ENCODE measurements around the gene SNX10.
A peak's percentile ranks its signal among the peaks of the same experiment; 100 is the strongest.

SNX10 gene

DNA sequence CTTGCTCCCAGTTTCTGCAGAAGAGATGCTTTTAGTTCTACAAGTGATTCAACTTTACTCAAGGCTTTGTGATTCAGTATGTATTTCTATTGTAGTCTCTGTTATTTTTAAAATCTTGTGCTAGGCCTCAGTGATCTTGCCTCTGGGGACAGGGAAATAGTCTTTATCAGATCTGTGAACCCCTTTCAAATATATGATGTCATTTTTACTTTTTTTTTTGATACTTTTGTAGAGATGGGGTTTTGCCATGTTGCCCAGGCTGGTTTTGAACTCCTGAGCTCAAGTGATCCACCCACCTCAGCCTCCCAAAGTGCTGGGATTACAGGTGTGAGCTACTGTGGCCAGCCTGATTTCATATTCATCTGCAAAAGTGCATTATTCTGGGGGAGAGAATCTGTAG lies 3.4 kb downstream of the SNX10 start:
- no peak overlapping the region for H3K27ac ChIP-seq

DNA sequence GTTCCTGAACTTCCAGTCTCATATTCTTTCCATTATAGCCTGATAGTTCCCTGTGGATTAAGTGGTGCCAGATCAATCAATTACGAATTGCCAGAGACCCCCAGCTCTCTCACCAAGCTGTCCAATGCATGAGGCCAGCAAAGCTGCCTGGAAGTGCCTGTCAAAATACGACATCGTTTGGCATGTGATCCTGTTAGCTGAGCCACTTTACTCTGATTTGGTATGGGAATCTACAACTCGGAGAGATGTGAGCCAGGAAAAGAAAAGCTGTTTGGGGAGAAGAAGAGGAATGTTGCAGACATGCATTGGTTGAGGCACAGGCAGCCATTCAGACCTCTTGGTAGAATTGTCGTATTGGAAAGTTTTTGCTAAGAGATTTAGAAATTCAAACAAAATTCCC lies 3.9 kb downstream of the SNX10 start:
- no peak for DNase-seq (ENCODE audit: low read depth, low spot score)
- no peak overlapping the region for H3K27ac ChIP-seq

More for the DNA sequence above, 3.4 kb downstream of the SNX10 start:
- no peak for DNase-seq (ENCODE audit: low read depth, low spot score)

DNA sequence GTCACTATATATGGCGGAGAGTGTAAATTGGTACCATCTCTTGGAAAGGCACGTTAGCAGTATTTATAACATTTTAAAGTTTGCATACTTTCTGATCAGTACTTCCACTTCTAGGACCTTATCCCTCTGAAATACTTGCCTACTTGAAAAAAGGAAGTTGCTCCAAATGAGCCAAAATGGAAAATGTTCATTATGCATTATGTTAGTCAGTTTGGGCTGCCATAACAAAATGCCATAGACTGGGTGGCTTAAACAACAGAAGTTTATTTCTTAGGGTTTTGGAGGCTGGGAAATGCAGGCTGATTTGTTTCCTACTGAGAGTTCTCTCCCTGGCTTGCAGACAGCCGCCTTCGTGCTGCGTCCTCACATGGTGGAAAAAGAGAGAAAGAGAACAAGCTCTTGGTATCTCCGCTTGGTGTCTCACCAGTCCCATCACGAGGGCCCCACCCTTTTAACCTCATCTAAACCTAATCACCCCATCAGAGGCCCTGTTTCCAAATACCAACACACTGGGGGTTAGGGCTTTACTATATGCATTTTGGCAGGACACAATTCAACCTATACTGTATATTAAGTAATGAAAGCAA lies 6.9 kb downstream of the SNX10 start:
- no peak for DNase-seq (ENCODE audit: low read depth, low spot score)
- H3K27ac ChIP-seq: no peak overlapping the region

DNA sequence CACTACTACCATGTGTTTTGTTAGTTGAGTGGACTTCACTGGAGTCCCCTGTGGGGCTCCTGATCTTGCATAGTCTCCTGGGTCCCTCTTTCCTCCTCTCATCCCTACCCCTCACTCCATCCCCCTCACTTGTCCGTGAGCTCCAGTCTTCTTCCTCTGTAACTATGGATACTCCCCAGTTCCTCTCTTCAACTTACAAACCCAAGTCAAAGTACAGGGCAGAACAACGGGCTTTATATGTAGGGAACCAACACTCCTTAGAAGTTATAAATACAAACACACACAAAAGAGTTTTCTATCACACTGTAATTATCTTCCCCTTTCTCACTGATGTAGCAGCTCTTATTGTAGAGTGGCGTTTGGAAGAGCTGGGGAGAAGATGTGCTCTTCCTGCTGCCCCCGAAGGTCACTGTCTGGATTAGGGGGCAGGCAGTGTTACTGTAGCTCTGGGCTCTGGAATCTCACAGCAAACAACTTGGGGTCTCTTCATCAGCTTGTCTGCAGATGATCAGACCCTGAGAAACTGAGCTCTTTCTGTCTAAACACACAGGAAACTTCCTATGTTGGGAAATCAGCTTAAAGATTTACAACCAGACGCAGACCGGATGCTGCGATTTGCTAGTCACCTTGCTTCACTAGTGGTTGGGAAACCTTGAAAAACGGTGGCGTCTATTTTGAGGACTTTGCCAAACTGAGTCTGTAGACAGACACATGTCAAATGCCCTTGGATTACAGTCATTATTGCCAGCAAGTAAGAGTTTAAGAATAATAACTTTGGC lies 13.6 kb downstream of the SNX10 start:
- no peak overlapping the region for H3K27ac ChIP-seq
- no peak for DNase-seq (ENCODE audit: low read depth, low spot score)

DNA sequence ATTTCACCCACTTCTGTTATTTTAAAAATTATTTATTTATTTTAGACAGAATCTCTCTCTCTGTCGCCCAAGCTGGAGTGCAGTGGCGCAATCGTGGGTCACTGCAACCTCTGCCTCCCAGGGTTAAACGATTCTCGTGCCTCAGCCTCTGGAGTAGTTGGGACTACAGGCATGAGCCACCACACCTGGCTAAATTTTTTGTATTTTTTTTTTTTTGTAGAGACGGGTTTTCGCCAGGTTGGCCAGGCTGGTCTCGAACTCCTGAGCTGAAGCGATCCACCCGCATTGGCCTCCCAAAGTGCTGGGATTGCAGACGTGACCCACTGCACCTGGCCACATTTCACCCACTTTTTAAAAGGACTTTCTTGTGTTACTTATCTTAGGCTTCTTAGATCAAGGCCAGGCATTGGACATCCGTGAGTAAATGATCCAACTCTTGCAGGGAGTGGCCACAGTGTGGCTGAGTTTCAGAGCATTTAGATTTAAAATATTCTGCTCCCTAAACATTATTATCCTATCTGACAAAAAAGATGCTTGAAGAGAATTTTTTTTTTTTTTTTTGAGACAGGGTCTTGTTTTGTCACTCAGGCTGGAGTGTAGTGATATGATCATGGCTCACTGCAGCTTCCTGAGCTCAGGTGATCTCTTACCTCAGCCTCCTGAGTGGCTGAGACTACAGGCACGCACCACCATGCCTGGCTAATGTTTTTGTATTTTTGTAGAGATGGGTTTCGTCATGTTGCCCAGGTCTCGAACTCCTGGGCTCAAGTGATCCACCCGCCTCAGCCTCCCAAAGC lies 14.4 kb downstream of the SNX10 start:
- no peak for DNase-seq (ENCODE audit: low read depth, low spot score)
- no peak overlapping the region for H3K27ac ChIP-seq

DNA sequence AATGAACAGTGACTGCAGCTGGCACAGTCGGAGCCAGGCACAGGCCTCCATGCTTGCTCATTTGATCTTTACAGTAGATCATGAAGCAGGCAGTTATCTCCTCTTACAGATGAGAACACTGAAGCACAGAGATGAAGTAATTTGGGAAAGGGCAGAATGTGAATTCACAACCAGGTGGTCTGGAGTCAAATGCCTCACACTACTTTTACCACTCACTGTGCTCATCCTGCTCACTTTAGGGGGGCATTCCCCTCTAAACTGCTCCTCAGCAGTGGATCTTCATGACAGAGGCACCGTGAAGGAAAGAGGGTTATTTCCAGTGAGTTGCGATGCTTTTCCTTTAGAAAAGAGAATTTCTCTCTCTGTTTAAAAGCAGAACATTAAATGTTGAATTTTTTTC lies 15.1 kb downstream of the SNX10 start:
- no peak for DNase-seq (ENCODE audit: low read depth, low spot score)
- H3K27ac ChIP-seq: no peak overlapping the region

DNA sequence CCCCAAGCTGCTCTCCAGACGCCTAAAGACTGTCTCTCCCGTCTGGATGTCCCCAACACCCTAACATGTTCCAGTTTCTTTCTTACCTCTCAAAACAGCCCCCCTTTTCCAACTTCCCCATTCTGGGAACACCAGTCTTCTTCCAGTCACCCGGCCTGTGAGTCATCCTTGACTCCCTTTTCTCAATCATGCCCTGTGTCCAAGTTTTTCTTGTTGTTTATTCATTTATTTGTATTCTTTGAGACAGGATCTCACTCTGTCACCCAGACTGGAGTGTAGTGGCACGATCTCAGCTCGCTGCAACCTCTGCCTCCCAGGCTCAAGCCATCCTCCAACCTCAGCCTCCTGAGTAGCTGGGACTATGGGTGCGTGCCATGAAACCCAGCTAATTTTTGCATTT lies 15.6 kb downstream of the SNX10 start:
- DNase-seq (ENCODE audit: low read depth, low spot score): no peak
- H3K27ac ChIP-seq: no peak overlapping the region

DNA sequence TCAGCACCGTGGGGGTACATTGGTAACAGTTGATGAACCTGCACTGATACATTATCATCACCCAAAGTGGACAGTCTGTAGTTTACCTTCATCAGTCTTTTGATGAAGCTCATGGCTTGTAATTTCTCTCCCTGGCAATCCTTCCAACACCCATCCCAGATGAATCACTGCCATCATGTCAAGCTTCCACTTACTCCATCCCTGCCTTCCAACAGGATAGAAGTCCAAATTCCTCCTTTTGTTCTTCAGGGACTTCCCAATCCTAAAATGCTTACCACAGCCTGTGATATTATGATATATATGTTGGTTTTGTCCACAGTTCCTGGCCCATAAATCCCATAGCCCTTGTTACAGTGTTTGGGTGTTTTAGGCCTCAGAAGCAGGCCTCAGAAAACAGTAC lies 16.1 kb downstream of the SNX10 start:
- no peak for DNase-seq (ENCODE audit: low read depth, low spot score)
- no peak overlapping the region for H3K27ac ChIP-seq

DNA sequence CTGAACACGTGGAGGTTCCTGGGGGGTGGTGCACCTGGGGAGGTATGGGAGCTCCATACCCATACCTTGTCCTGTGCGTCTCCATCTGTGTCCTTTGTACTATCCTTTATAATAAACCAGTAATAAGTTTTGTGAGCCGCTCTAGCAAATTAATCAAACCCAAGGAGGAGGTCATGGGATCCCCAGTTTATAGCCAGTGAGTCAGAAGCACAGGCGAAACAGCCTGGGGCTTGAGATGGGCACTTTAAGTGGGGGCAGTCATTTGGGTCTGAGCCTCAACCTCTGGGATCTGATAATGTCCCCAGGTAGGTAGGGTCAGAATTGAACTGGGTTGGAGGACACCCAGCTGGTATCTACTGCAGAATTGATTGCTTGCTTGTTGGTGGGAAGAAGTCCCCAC lies 16.9 kb downstream of the SNX10 start:
- no peak for DNase-seq (ENCODE audit: low read depth, low spot score)
- H3K27ac ChIP-seq: no peak overlapping the region

DNA sequence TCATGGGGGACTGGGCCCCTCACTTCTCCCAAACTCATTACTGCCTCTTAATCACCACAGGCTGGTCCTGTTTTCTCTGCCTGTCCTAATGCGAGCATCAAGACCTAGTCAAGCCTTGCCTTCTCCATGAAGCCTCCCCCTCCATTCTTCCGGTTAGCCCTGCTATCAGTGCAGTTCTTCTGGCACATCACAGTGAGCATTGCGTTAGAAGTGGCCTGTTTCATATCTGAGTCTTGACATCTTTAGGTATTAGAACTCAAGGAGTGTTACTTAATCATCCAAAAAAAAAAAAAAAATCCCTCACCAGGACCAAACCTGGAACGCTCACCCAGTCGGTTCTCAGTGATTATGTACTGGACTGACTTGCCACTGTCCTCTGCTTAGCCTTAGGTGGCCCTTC lies 17.4 kb downstream of the SNX10 start:
- H3K27ac ChIP-seq: no peak overlapping the region
- no peak for DNase-seq (ENCODE audit: low read depth, low spot score)

DNA sequence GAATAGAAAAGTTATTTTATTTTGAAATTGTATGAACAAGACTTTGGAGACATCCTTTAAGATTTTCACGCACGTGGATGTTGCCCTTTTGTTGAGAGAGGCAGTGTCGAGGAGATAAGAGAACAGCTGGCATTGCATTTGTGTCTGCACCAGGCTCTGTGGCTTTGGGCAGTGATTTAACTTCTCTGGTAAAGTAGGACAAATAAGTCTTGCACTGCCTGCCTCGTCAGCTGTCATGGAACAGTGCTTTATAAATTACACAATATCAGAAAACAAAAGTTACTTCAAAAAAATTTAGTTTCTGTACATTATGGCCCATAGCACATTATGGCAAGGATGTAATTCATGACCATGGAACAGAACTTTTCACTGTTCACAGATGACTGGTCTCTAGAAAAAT lies 20.1 kb downstream of the SNX10 start:
- DNase-seq (ENCODE audit: low read depth, low spot score): no peak
- H3K27ac ChIP-seq: no peak overlapping the region

DNA sequence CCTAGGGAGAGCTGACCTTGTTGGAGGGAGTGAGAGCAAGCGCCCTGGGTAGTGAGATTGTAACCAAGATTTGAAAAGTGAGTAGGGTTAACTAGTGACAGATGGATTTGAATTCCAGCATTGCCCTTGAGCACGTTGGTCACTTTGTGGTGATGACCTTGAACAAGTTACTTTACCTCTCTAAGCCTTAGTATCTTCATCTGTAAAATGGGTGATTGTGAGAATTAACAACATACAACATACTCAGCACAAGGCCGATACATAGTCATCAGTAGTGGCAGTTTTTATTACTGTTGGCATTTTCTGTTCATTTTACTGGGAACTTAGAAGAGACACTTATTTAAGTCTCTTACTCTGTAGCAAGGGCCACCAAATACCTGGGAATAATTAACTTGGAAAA lies 25.5 kb downstream of the SNX10 start:
- H3K27ac ChIP-seq: no peak overlapping the region
- no peak for DNase-seq (ENCODE audit: low read depth, low spot score)

DNA sequence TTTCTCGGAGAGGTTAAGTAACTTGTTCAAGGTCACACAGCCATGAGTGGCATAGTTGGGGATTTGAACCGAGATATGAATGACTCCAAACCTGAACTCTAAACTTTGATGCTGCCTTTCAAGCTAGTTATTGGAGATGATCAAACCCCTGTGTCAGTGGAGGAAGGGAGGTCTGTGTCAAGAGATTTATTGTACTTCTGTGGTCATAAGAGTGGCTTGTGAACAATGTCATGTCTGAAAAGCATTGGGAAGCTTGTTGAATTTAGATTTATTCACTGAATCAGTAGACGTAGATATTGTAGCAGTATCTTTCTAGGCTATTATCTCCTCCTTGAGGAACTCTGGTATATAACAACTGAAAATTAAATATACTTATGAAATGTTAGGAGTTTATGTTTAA lies 27.3 kb downstream of the SNX10 start:
- H3K27ac ChIP-seq: no peak overlapping the region
- no peak for DNase-seq (ENCODE audit: low read depth, low spot score)

DNA sequence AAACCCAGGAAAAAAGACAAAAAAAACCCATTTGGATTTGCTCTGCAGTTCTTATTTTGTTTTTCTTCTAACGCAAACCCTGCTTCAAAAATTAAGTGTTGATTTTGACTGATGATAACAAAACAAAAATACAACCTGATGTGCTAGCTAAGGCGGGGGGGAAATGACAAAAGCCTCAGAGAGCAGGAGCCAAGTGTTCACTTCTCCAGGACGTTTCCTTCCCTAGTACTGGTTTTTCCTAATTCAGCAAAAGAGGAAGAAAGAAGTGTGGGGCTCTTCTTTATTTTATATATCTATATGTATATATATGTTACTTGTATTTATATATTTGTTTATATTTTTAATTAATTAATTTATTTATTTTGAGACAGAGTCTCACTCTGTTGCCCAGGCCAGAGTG lies 28.0 kb downstream of the SNX10 start:
- no peak for DNase-seq (ENCODE audit: low read depth, low spot score)
- H3K27ac ChIP-seq: no peak overlapping the region

DNA sequence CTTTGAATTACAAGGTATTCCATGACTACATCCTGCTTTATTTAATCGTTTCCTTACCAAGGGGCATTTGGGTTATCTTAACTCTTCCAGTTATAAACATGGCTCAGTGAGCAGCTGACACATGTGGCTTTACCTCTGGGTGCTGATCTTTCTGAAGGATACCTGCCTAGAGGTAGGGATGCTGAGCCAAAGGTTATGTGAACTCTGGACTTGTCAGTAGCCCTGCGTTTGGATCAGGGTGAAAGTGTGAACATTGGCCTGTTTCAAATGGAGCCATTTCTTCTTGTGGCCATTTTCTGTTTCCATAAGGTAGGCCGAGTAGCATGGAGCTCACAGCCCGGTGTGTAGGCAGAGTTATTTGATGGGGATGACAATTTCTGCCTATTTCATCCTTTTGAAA lies 29.2 kb downstream of the SNX10 start:
- DNase-seq (ENCODE audit: low read depth, low spot score): no peak
- peak overlapping the region; percentile 33 for H3K27ac ChIP-seq

DNA sequence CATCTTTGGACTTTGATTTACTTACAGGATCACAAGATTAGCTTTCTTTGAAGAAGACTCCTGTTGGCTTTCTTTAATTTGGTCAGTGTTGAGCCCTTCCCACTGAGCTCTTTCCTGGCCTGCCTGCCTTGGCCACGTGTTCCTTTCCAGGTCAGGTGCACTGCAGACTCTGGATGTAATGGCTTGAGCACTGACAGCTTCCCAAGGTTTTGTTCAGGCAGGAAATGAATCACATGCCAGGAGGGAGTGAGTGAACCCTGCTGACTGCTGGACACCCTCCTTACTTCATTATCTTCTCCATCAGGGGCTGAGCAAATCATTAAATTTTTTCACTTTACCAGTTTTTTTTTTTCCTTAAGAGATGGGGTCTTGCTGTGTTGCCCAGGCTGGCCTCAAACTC lies 29.8 kb downstream of the SNX10 start:
- no peak for DNase-seq (ENCODE audit: low read depth, low spot score)
- H3K27ac ChIP-seq: peak overlapping the region; percentile 33

DNA sequence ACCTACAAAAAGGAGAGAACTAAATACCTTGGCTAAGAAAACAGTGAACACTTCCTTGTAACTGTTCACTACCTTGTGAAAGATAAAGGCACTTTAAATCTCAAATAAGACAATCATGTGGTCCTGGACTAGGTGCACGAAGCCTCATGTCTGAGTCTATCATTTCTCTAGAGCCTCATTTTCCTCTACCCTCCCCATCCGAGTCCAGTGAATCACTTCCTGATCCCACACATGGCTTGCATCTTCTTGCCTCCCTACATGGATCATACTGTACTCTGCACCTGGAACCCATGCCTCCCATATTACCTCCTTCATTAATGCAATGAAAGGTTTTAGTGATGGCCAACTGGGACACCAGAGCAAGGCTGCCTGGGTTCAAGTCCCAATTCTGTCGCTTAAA lies 34.5 kb downstream of the SNX10 start:
- no peak for DNase-seq (ENCODE audit: low read depth, low spot score)
- H3K27ac ChIP-seq: no peak overlapping the region

DNA sequence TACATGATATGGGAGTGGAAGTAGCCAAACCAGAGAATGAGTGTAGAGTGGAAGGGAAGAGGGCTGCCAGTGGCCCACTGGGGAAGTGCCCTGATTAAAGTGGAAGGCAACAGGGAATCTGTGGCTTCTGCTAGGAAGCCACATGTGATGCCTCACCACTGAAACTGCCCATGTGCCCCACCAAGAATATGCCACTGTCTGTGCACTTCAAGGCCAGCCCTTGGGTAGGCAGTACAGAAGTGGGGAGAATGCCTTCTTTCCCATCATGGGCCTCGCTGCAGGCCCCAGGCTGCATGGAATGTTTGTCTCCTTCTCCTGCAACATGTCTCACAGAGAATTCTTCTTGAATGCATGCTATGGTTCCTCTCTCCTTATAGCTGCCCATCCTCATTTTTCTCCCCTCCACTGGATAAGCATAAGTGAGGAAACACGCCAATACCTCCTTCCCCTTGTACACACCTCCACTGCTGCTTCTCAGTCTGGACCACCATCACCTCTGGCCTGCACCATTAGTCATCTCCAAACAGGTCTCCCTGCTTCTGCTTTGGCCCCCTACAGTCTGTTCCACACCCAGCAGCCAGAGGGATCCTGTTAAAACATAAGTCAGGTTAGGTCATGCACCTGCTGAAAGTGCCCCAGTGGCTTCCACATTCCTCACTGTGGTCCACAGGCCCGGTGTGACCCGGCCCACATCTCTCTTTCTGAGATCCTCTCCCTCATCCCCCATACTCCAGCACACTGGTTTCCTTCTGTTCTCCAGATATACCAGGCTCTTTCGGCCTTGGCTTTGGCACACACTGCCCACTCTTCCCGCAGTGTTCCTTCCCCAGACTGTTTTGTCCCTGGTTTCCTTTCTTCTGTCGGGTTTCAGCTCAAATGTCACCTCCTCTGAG lies 37.1 kb downstream of the SNX10 start:
- DNase-seq (ENCODE audit: low read depth, low spot score): no peak
- H3K27ac ChIP-seq: no peak overlapping the region

DNA sequence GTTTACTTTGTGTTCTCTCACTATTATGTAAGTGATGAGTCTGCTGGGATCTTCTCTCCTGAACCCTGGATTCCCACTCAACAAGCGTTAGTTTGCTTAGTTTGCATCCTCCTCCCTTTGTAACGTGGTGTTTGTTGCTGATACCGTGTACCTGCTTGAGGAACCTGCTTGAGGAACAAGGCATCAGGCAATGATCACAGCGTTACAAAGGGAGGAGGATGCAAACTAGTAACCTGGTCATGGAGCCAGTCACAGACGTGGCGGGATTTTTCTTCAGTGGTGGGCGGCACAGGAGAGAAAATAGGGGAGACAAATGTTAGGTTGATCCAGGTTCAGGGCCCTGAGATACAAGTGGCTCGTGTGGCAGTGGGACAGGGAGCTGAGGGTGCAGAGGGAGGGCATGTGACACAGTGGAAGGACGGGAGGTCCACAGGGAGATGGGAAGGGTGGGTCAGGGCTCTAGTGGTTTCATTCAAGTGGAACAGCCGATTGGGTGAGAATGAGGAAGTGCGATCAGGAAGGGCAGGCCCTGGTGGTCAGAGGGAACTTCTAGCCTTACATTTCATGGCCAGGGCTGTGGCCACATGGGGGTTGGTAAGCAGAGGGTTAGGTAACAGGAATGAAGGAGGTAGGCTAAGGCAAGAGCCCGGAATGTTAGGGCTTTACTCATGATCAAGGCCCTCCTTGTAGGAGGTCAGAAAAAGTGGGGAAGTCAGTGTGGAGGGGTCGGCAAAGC lies 38.0 kb downstream of the SNX10 start:
- DNase-seq (ENCODE audit: low read depth, low spot score): no peak
- H3K27ac ChIP-seq: no peak overlapping the region

DNA sequence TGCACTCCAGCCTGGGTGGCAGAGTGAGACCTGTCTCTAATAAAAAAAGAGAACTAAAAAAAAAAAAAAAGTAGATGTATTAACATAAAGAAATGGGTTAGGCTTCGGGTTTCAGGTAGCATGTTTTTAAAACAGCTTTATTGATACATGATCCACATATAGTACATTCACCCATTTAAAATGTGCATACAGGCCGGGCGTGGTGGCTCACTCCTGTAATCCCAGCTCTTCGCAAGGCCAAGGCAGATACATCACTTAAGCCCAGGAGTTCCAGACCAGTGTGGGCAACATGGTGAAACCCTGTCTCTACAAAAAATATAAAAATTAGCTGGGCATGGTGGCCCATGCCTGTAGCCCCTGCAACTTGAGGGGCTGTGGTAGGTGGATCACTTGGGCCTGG lies 39.5 kb downstream of the SNX10 start:
- H3K27ac ChIP-seq: no peak overlapping the region
- no peak for DNase-seq (ENCODE audit: low read depth, low spot score)
